ENCODE results near the gene NECTIN4. TPM values are rescaled to one million over a fixed set of nuclear protein-coding genes. Genes with fewer than 3 reads are reported as not detected.

NECTIN4 gene
- total RNA-seq, 1 donor from 2014 or later = 115 TPM

GRCh38 chr1:161021165-161021969, 68.0 kb downstream of the NECTIN4 start:
- ATAC-seq = peak; percentile 92

Other genes starting within 250 kb of the NECTIN4 start
- 0.56 TPM for gene CD244, start 226.7 kb downstream of the NECTIN4 start, total RNA-seq
- gene ITLN1, start 204.4 kb downstream of the NECTIN4 start, total RNA-seq = not detected
- gene ITLN2, start 134.7 kb downstream of the NECTIN4 start, total RNA-seq = 0.16 TPM
- 137 TPM for gene F11R, start 68.4 kb downstream of the NECTIN4 start, total RNA-seq
- gene TSTD1, start 50.6 kb downstream of the NECTIN4 start, total RNA-seq = 67.9 TPM
- 25.2 TPM for gene USF1, start 43.6 kb downstream of the NECTIN4 start, total RNA-seq
- 6.0 TPM for gene ARHGAP30, start 19.7 kb downstream of the NECTIN4 start, total RNA-seq
- gene KLHDC9, start 8.8 kb upstream of the NECTIN4 start, total RNA-seq = 4.5 TPM
- 46.2 TPM for gene PFDN2, start 28.5 kb upstream of the NECTIN4 start, total RNA-seq
- 26.4 TPM for gene NIT1, start 28.5 kb upstream of the NECTIN4 start, total RNA-seq
- 24.9 TPM for gene DEDD, start 43.1 kb upstream of the NECTIN4 start, total RNA-seq
- gene UFC1, start 64.4 kb upstream of the NECTIN4 start, total RNA-seq = 76.7 TPM
- gene USP21, start 69.9 kb upstream of the NECTIN4 start, total RNA-seq = 15.6 TPM
- 10.4 TPM for gene PPOX, start 76.9 kb upstream of the NECTIN4 start, total RNA-seq
- 17.7 TPM for gene B4GALT3, start 87.9 kb upstream of the NECTIN4 start, total RNA-seq
- 1.3 TPM for gene ADAMTS4, start 109.5 kb upstream of the NECTIN4 start, total RNA-seq
- gene NDUFS2, start 112.8 kb upstream of the NECTIN4 start, total RNA-seq = 56.4 TPM
- 0.76 TPM for gene FCER1G, start 125.7 kb upstream of the NECTIN4 start, total RNA-seq
- not detected for gene APOA2, start 134.1 kb upstream of the NECTIN4 start, total RNA-seq
- 11.4 TPM for gene TOMM40L, start 136.5 kb upstream of the NECTIN4 start, total RNA-seq
- gene NR1I3, start 148.6 kb upstream of the NECTIN4 start, total RNA-seq = not detected
- gene PCP4L1, start 169.2 kb upstream of the NECTIN4 start, total RNA-seq = 29.3 TPM
- 1.4 TPM for gene MPZ, start 220.4 kb upstream of the NECTIN4 start, total RNA-seq
- gene SDHC, start 224.8 kb upstream of the NECTIN4 start, total RNA-seq = 185 TPM

All from esophagus mucosa (tissue), 1 donor.